HUDEP-2 (cell line): ENCODE measurements around the gene TRIML1.

Experiments used
- DNase-seq, 76 experiments: peaks; one replicate each; lab custom pipeline; 2025; ENCODE audit not compliant: unreplicated experiment in 76 of 76; lab: John Stamatoyannopoulos, UW

Gene TRIML1, protein sequence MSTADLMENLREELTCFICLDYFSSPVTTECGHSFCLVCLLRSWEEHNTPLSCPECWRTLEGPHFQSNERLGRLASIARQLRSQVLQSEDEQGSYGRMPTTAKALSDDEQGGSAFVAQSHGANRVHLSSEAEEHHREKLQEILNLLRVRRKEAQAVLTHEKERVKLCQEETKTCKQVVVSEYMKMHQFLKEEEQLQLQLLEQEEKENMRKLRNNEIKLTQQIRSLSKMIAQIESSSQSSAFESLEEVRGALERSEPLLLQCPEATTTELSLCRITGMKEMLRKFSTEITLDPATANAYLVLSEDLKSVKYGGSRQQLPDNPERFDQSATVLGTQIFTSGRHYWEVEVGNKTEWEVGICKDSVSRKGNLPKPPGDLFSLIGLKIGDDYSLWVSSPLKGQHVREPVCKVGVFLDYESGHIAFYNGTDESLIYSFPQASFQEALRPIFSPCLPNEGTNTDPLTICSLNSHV

DNA sequence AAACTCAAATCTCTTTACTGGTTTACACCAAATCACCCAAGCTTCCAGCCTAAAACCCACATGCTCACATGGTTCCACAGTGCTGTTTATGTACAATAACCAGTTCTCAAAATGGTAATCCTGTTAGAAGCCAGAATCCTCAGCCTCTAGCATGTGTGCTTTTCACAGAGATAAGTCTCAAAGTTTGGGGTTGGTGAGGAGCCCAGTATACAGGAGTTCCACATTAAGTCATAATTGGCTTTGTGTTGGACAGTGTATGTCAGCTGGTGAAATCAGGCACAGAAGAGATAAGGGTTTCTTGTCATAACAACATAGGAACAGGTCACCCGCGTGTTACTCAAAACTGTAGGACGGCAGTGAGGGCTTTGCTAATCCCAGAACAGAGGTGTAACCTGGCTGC lies at the start of gene TRIML1:
Gene TRIML1 (plus strand): TSS at position 301 of the 400 bp plus-strand sequence. CDS start 118 bp downstream, outside the sequence.
- DNase-seq: no peak

DNA sequence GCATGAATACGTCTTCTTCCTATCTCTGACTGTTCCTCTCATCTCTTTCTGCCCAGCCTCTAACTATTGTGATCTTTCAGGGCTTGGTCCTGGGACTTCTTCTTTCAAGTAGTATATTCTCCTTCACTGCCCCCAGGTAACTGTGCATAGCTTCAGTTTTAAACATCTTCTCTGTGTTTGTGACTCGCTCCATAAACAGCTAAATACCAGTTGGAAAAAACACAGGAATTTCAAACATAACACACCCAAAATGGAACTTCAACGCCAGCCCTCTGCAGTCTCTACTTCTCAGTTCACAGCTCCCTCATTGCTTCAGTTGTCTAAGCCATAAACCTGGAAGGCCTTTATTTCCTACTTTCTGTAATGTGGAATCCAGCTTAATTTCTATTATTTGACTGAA lies 46.4 kb upstream of the TRIML1 start:
- DNase-seq: no peak

DNA sequence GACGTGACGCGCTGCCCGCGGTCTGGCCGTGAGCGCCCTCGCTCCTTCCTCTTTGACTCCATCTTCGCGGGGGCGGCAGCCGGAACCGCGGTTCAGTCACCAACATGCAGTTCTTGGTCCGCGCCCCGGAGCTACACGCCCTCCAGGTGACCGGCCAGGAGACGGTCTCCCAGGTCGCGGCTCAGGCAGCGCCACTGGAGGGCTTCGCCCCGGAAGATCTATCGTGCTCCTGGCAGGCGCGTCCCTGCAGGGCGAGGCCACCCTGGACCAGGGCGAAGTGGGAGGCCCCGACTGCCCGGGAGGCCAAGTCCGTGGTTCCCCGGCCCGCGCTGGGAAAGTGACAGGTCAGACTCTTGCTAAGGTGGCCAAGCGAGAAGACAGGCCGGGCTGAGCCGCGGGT lies 32.8 kb upstream of the TRIML1 start:
- DNase-seq: no peak

DNA sequence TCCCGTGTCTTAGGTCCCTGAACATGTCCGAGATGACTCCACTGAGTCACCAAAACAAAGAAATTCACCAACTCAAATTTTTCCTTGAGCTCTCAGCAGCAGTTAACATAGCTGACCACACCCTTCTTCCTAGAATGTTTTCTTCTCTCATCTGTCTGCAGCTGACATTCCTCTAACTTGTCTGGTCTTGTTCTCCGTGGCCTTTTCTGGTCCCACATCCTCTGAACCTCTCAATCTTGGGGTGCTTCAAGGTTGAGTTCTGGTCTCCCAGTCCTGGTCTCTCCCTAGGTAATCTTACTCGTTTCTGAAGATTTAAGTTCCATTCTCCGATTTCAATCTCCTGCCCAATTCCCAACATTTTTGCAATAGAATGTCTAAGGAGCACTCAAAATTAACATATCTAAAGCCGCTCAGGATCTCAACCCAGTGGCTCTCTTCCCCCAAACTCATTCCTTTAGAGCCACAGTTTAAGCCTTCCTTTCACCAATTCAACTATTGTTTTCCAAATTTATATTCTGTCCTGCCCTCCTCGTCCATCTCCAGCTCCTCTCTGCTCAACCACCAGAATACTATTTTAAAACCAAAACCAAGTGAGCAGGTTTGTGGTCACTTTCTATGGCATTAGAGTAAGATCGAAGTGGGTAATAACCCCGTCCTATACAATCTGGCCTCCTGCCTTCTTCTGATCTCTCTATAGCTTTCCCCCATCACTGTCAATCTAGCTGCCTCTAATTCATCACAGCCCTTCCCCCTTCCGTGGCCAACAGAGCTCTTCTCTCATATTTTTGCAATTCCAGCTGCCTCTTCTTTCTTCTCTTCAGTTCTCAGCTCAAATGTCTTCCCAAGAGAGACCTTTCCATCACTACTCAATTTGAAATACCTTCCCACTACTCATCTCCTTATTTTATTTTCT lies 31.1 kb upstream of the TRIML1 start:
- DNase-seq: no peak

DNA sequence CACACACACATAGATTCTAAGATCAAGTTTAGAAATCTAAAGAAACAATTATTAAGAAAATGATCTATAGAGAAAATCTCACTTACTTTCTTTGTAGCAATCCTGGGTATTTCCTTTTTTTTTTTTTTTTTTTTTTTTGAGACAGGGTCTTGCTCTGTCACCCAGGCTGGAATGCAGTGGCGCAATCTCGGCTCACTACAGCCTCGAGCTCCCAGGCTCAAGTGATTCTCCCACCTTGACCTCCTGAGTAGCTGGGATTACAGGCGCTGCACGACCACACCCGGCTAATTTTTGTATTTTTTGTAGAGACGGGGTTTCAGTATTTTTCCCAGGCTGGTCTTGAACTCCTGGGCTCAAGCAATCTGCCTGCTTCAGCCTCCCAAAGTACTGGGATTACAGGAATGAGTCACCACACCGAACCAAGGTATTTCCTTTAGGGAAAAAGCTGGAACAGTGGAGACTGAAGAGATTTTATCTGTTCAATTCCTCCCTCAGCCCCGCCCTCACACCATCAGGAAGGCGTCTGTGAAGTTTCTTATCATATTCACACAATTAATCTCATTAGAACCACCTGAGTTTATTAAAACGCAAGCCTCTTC lies 30.0 kb upstream of the TRIML1 start, which contains the start of gene TRIML2:
Gene TRIML2 (minus strand): TSS at position 447 of the 599 bp plus-strand sequence. CDS start 4,235 bp downstream, outside the sequence.
- no peak for DNase-seq

DNA sequence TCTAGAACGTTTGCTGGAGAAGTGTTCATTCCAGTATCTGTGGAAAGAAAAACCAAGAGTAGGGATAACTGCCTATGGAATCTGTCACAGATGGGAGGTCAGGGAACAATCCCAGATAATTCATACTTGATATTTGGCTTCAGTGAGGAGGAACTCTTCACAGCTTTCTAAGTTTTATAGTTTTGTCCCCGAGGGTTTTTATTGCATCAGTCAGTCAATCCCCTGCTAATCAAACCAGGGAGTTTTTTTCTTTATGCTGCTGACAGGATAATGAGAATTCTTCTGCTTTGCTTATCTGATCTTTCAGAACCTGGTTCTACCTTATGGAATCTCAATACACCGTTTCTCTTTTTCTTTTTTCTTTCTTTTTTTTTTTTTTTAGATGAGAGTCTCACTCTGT lies 29.2 kb upstream of the TRIML1 start:
- no peak for DNase-seq

DNA sequence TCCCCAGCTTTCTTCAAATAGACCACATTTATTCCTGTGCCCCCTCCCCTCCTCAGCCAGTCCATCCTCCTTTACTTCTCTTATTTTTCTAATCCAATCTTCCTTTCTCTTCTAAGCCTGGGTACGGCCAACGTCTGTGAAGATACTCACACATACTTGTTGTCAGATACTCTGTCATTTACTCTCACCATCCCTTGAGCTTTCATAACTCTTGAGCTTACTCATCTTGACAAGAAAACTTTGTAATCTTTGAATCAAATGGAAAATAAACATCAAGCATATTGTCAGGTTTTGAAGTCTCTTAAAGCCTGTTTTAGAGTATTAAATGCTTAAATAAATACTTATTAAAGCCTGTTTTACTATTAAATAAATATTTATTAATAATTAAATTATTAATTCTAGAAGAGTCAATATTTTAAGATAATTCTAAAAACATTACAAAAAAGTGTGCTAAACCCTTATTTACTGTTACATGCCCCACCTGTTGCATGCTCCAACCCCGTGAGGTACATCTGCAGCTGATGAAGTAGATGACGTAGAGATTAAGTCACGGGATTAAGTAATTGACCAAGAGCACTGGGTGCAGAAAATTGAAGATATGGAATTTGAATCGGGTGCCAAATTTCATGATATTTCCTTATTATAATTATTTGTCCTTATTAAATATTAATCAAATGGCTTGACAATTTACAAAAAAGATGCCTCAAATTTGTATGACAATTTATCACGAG lies 28.3 kb upstream of the TRIML1 start:
- no peak for DNase-seq

DNA sequence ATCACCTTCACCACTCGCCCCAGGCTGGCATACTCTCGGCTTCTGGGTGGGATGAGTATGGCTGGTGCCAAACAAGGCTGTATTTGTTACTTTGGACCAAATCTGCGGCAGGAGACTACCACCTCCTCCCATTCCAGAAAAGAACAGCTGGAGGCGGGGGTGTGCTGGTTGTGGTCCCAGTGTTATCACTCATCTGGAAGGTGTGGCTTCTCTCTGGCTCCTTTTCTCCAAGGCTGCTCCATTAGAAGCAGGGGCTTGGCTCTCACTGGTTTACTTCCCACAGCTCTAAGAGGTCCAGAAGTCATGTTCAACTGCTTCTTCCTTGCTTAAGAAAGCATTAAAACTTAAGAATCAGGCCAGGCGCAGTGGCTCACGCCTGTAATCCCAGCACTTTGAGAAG lies 27.3 kb upstream of the TRIML1 start:
- DNase-seq: no peak

DNA sequence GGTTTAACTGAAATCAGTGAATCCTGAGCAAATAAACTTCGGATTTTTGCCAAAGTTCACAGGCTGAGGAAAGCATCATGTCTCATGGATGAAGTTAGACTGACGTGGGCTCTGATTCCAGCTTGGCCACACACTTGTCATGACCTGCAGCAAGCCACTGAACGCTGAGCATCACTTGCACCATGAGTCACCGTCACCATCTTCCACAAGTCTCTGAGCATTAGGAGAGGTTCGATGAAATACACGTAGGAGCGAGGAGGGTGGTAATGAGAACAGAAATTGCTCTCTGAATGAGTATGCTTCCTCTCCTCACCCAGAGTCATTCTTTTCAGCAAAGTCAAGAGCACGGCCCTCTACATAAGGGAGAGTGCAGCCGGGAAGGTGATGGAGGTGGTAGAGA lies 26.1 kb upstream of the TRIML1 start:
- DNase-seq: no peak

DNA sequence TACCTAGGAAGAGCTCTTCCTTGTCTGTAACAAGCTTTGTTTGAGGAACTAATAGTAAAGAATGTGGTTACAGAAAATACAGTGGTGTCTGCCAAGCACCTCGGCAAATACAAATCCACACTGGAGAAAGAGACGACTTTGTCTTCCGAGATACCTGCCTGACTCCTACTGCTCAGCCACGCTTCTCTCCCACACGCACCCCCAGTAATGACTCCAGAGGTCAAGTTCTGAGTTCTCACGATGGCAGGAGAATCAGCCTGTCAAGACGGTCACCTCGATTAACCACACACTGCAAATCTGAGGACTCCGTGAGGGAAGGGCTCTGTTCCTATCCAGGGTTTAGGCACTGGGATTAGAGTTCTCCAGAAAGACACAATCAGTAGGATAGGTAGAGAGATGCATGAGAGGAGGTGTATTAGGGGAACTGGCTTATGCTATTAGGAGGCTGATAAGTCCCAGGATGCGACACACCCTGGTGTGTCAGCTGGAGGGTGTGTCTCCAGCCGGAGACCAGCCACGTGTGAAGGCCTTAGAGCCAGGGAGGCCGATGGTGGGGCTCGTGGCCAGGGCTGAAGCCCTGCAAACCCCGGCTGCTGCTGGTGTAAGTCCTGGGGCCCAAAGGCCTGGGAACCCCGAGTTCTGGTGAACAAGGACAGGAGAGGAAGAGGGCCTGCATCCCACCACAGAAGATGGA lies 21.5 kb upstream of the TRIML1 start:
- no peak for DNase-seq

DNA sequence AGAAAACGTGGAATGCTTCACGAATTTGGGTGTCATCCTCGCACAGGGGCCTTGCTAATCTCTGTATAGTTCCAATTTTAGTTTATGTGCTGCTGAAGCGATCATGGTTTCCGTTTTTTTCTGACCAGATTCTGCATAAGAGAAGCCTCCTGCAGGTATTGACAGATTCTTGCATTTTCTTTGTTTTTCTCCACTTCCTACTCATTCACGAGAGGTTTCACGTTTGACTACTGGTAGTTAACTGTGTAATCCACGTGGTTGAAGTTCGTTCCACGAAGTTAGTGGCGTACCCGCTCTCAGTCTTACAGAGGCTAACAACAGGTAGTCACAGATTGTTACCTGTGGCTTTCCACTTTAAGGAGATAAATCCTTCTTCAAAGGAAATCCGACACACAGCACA lies 17.7 kb upstream of the TRIML1 start:
- no peak for DNase-seq

DNA sequence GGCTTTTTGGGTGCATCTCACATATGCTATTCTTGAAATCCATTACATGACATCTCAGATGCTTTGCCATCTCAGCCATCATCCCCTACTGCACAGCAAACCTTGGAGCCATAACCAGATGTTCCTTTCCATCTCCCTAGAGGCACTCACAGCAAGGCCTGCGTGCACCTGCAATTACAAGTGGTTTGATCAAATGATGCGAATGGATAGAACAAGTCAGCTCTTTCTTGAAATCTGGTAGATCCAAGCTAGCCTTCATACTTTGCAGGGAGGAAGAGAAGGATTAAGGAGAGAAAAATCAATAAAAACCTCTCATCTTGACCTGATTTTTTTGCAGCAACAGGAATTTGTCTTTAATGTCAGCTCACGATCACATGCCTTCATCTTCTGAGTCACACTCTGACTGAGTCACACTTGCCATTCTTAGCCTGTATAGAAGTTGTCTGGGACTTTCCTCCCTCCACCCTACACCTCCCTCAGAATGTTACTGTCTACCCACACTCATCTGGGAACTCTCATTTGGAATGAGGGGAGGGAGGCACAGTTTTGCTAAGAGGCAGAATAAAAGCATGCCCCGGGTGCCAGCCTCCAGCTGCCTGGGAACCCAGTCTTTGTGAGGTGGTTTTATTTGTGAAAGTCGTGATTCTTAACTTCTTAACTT lies 11.9 kb upstream of the TRIML1 start:
- DNase-seq: peak in 2 of 76 experiments; percentile 11 to 14

DNA sequence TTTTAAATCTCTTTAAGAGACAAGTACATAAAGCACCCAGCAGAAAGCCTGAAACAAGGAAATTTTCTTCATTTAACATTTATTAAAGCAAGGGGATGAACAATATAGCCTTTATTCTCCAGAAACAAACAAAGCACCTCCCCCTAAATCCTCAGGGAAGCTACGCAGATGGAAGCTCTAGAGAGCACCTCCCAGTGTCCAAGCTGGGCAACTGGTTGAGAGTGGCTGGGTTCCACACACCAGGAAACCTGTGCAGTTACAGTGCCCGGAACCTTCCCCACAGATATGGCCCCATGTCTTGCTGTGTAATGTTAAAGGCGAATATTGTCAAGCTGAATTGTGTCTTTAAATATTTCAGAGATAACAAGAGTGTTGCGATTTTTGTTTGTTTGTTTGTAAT lies 8.9 kb upstream of the TRIML1 start:
- no peak for DNase-seq

DNA sequence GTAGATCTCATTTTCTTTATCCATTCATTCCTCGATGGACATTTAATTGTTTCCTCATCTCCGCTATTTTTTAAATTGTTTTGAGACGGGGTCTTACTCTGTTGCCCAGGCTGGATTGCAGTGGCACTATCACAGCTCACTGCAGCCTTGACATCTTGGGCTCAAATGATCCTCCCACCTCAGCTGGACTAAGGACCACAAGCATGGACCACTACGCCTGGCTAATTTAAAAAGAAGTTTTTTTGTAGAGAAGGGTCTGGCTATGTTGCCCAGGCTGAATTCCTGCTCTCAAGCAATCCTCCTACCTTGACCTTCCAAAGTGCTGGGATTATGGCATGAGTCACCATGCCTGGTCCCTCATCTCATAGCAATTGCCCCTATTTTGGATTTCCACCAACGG lies 7.0 kb upstream of the TRIML1 start:
- no peak for DNase-seq

DNA sequence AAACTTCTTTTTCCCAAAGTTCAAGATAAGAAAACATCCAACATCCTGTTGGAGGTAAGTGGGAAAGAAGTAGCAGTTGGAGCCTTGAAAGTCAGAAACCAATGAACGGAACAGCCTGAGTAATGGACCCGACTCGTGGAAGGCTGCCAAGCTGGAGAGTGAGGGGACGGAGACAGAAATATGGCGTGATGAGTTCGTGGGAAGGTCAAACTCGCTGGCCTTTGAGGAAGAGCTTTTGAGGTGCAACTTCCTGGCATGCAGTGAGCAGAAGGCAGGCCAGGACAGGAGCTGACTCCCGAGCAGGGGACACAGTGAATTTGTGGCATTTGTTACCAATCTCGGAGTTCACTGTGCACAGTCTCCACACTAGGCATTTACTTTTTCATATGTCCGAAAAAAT lies 1.0 kb upstream of the TRIML1 start:
- no peak for DNase-seq

DNA sequence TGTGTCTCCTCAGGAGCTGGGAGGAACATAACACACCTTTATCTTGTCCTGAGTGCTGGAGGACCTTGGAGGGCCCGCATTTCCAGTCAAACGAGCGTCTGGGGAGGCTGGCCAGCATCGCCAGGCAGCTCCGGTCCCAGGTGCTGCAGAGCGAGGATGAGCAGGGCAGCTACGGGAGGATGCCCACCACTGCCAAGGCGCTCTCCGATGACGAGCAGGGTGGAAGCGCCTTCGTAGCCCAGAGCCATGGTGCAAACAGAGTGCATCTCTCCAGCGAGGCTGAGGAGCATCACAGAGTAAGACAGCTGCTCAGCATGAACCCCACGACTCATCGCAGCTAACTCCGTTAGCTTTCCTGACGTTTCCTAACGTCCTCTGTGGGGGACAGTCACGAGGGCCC lies 430 bp downstream of the TRIML1 start:
- DNase-seq: no peak

DNA sequence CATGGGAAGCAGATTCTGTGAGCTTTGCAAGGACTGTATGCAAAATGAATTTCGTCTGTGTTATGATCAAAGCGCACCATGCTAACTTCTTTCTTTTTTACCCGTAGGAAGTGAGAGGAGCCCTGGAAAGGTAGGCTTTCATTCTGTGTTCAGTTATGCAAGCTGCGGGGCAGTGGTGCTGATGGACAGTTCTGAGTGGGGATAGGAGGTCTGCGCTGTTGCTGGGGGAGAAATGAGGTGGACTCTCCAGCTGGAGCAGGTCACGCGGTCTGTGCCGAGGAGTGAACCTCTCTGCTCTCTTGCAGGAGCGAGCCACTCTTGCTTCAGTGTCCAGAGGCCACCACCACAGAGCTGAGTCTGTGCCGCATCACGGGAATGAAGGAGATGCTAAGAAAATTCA lies 4.5 kb downstream of the TRIML1 start:
- DNase-seq: no peak

DNA sequence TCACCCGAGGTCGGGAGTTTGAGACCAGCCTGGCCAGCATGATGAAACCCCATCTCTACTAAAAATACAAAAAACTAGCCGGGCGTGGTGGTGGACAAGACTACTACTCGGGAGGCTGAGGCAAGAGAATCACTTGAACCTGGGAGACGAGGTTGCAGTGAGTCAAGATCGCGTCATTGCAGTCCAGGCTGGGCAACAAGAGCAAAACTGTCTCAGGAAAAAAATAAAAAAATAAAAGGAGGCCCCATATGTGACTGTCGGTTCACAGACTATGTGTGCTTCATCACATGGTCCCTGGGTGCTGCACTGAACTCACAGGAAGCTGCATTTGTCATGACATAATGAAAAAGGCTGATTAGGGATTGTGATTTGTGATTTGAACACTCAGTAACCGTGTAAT lies 6.4 kb downstream of the TRIML1 start:
- no peak for DNase-seq

DNA sequence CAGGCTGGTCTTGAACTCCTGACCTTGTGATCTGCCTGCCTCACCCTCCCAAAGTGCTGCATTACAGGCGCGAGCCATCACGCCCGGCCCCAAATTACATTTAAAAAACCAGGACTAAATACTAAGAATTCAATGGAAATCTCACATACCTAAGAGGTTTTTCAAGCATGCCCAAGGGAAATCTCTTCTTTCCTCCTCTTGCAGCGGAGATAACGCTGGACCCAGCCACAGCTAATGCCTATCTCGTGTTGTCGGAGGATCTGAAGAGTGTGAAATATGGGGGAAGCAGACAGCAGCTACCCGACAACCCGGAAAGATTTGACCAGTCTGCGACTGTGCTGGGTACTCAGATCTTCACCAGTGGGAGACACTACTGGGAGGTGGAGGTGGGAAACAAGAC lies 7.4 kb downstream of the TRIML1 start:
- DNase-seq: no peak
